NT2/D1 (cell line): Measurements from ENCODE around the gene SLC44A2.

Source experiments
- SUZ12 ChIP-seq: IDR thresholded peaks from 2 replicates; pipeline ENCODE4 v1.6.1; 2011; ENCODE audit not compliant: insufficient read length, insufficient read depth; ENCODE audit errors: extremely low read depth
- YY1 ChIP-seq: IDR thresholded peaks from 2 replicates; pipeline ENCODE4 v1.6.1; 2011; ENCODE audit not compliant: insufficient read length, insufficient read depth
- ZNF274 ChIP-seq: IDR thresholded peaks from 2 replicates; pipeline ENCODE4 v1.6.1; 2011; ENCODE audit warnings: mild to moderate bottlenecking, low read depth, low read length

GRCh38 chr19:10669246-10669645, 43.9 kb downstream of the SLC44A2 start:
- TF ChIP-seq ZNF274 (no peak), YY1 (no peak), SUZ12 (no peak)
